ENCODE results near the gene CHAF1A. TPM values are rescaled to one million over a fixed set of nuclear protein-coding genes. Genes with fewer than 3 reads are reported as not detected.
A peak's percentile ranks its signal among the peaks of the same experiment; 100 is the strongest.

Gene CHAF1A
- total RNA-seq, 1 donor from 2014 or later, result 6.6 TPM

DNA sequence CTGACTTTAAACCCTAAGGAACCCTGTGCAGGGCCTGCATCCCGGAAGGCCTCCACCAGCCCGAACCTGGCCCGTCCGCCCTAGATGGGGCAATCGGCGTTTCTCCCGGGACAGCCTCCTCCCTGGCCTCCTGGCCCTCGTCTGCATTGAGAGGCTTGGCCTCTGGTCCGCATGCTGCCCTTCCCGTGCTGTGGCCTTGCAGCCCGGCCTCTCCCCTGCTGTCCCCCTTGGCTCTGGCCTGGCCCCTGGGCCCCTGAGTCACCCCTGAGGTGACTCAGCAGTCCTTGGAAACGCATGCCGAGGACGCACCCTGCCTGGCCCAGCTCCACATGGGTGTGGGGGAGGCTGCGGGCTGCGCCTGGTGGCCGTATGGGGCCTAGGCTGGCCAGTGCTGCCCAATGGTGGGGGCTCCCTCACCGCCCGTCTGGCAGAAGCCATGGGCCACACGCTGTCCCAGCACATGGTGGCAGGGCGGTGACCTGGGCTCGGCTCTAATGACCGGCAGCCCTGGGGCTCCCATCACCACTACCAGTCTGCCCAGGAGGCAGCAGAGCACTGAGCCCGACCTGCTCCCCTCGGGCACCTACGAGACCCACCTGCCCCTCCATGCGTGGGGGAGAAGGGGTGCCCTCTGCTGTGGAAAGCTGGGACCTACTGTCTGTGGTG is 27.8 kb upstream of the CHAF1A start:
- H3K4me3 Mint-ChIP-seq (ENCODE audit: unreplicated experiment), result no peak overlapping the region
- no peaks in the 10 kb centered on the region for H3K27me3 Mint-ChIP-seq (ENCODE audit: low read depth)
- no peak for DNase-seq (ENCODE audit: low spot score)
- H3K4me1 Mint-ChIP-seq (ENCODE audit: low read depth), result peaks cover 79% of the 10 kb centered on the region
- TF ChIP-seq, protein P1, sequence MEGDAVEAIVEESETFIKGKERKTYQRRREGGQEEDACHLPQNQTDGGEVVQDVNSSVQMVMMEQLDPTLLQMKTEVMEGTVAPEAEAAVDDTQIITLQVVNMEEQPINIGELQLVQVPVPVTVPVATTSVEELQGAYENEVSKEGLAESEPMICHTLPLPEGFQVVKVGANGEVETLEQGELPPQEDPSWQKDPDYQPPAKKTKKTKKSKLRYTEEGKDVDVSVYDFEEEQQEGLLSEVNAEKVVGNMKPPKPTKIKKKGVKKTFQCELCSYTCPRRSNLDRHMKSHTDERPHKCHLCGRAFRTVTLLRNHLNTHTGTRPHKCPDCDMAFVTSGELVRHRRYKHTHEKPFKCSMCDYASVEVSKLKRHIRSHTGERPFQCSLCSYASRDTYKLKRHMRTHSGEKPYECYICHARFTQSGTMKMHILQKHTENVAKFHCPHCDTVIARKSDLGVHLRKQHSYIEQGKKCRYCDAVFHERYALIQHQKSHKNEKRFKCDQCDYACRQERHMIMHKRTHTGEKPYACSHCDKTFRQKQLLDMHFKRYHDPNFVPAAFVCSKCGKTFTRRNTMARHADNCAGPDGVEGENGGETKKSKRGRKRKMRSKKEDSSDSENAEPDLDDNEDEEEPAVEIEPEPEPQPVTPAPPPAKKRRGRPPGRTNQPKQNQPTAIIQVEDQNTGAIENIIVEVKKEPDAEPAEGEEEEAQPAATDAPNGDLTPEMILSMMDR (IDR thresholded peaks at IDR 0.05), result peak; percentile 32
- H3K27ac Mint-ChIP-seq (ENCODE audit: unreplicated experiment), result peak overlapping the region; percentile 97
- no peaks in the 10 kb centered on the region for H3K9me3 Mint-ChIP-seq (ENCODE audit: low read depth)
- no peaks in the 10 kb centered on the region for H3K36me3 Mint-ChIP-seq (ENCODE audit: low read depth)

DNA sequence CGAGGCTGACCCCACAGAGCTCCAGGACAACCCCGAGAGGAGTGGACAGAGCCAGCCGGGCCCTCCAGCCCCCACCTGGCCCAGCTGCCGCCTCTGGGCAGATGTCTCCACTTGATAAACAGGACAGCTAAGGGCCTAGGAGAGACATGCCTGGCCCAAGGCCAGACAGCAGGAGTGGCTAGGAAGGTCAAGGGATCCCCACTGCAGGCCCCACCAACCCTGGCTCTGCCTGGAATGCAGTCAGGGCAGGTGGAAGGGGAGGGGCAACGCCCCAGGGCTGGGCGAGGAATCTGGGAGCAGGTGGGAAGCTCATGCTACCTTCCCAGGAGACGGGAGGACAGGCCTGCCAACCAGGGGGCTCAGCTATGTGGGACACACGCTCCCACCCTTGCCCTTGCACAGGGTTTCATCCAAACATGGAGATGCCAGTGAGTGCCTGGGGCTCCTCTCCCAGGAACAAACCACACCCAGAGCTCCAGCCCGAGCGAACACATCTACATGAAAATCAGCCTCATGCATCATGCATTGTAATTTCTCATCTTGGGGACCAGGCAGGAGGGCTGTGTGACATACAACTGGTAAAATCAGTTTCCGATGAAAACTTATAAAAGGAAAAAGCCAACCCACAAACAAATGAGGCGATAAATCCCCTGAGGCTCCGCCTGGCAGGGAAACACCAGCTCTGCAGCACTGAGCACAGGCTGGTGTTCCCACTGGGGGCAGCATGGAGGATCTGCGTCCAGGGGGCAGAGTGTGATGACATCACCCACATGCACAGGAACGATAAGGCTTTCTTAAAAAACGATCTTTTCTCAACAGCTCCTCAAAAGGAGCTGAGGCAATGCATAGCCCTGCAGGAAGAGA is 27.0 kb upstream of the CHAF1A start:
- H3K4me3 Mint-ChIP-seq (ENCODE audit: unreplicated experiment), result no peak overlapping the region
- no peak for DNase-seq (ENCODE audit: low spot score)
- H3K36me3 Mint-ChIP-seq (ENCODE audit: low read depth), result no peaks in the 10 kb centered on the region
- TF ChIP-seq, protein P1 (IDR thresholded peaks at IDR 0.05), result peak; percentile 70
- peaks cover 85% of the 10 kb centered on the region for H3K4me1 Mint-ChIP-seq (ENCODE audit: low read depth)
- H3K9me3 Mint-ChIP-seq (ENCODE audit: low read depth), result no peaks in the 10 kb centered on the region
- peak overlapping the region; percentile 97 for H3K27ac Mint-ChIP-seq (ENCODE audit: unreplicated experiment)
- no peaks in the 10 kb centered on the region for H3K27me3 Mint-ChIP-seq (ENCODE audit: low read depth)

DNA sequence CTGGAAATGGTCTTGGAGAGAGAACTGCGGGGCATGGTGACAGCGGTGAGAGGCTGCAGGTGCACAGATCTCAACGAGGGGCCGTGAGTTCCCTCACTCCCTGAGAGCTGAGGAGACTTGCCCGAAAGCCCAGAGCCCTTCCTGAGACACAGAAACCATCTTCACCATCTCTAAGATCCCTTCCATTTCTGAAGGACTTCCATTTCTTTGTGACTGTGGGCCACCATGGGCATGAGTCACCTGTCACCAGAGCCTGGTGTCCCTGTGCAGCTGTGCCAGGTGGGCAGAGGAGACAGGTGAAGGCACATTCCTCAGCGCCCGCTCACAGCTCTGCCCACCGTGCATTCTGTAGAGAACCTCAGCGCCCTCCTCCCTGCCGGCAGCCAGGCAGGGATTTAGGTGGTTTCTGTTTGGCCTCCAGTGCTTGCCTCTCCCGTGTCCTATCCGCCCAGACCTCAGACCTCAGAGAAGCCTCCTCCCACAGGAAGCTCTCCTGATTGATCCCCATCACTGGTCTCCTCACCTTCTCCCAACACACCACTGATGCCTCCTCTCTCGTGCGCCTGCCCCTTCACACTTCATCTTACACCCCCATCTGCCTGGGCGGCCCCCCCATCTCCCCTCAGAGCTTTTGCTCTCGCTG is 26.3 kb upstream of the CHAF1A start:
- peak overlapping the region; percentile 97 for H3K27ac Mint-ChIP-seq (ENCODE audit: unreplicated experiment)
- no peaks in the 10 kb centered on the region for H3K9me3 Mint-ChIP-seq (ENCODE audit: low read depth)
- H3K4me3 Mint-ChIP-seq (ENCODE audit: unreplicated experiment), result no peak overlapping the region
- TF ChIP-seq, protein P1 (IDR thresholded peaks at IDR 0.05), result peak; percentile 20
- H3K27me3 Mint-ChIP-seq (ENCODE audit: low read depth), result no peaks in the 10 kb centered on the region
- no peaks in the 10 kb centered on the region for H3K36me3 Mint-ChIP-seq (ENCODE audit: low read depth)
- H3K4me1 Mint-ChIP-seq (ENCODE audit: low read depth), result peaks cover 81% of the 10 kb centered on the region
- DNase-seq (ENCODE audit: low spot score), result no peak

DNA sequence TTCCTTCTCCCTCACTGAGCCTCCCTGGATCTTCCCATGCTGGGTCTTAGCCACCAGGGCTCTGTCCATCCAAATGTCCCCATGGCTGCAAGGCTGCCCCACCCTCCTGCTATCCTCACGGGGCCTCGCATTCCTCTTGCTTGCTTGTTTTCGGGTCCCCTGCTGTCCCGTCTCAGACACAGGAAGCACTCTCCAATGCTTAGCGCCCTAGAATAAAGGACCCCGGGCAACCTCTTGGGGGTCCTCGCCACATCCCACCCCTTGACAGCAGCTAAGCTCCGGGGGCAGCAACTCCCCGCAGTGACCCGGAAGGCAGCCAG is 25.8 kb upstream of the CHAF1A start:
- peaks cover 76% of the 10 kb centered on the region for H3K4me1 Mint-ChIP-seq (ENCODE audit: low read depth)
- H3K27ac Mint-ChIP-seq (ENCODE audit: unreplicated experiment), result peak overlapping the region; percentile 88
- no peaks in the 10 kb centered on the region for H3K36me3 Mint-ChIP-seq (ENCODE audit: low read depth)
- TF ChIP-seq, protein P1 (IDR thresholded peaks at IDR 0.05), result no peak
- DNase-seq (ENCODE audit: low spot score), result no peak
- no peak overlapping the region for H3K4me3 Mint-ChIP-seq (ENCODE audit: unreplicated experiment)
- no peaks in the 10 kb centered on the region for H3K9me3 Mint-ChIP-seq (ENCODE audit: low read depth)
- H3K27me3 Mint-ChIP-seq (ENCODE audit: low read depth), result no peaks in the 10 kb centered on the region

All from chondrocyte (in vitro differentiated cells).